Trophoblast cell (in vitro differentiated cells and primary cell): ENCODE measurements around the gene C19orf18.

Source experiments
- DNase-seq, 2 donors: peaks; one replicate each; pipeline ENCODE4 v3.0.0-alpha.2; 2016
- H2AFZ ChIP-seq: 2 replicates; pipeline ENCODE4 v1.6.1; 2013; ENCODE audit warnings: low read length, moderate library complexity, mild to moderate bottlenecking; ENCODE audit not compliant: insufficient read depth, poor library complexity
- H2AK5ac ChIP-seq: 2 replicates; pipeline ENCODE4 v1.6.1; 2013; ENCODE audit warnings: mild to moderate bottlenecking, low read length
- H2BK120ac ChIP-seq: 2 replicates; pipeline ENCODE4 v1.6.1; 2013; ENCODE audit warnings: low read length, mild to moderate bottlenecking, moderate library complexity; ENCODE audit not compliant: insufficient read depth, poor library complexity
- H2BK12ac ChIP-seq: 2 replicates; pipeline ENCODE4 v1.6.1; 2013; ENCODE audit warnings: mild to moderate bottlenecking, low read length, moderate library complexity
- H2BK5ac ChIP-seq: 2 replicates; pipeline ENCODE4 v1.6.1; 2013; ENCODE audit warnings: low read length, low read depth, moderate library complexity, mild to moderate bottlenecking; ENCODE audit not compliant: poor library complexity
- H3K14ac ChIP-seq: 2 replicates; pipeline ENCODE4 v1.6.1; 2013; ENCODE audit warnings: mild to moderate bottlenecking, low read length
- H3K18ac ChIP-seq: 2 replicates; pipeline ENCODE4 v1.6.1; 2013; ENCODE audit warnings: mild to moderate bottlenecking, low read length
- H3K23ac ChIP-seq: 2 replicates; pipeline ENCODE4 v1.6.1; 2013; ENCODE audit warnings: low read length
- H3K27ac ChIP-seq: 2 replicates; pipeline ENCODE4 v1.5.1; 2013; ENCODE audit warnings: low read depth, mild to moderate bottlenecking, inconsistent platforms, low read length, moderate library complexity
- H3K27me3 ChIP-seq: 2 replicates; pipeline ENCODE4 v1.6.1; 2013; ENCODE audit warnings: inconsistent platforms, mild to moderate bottlenecking, low read length, moderate library complexity; ENCODE audit not compliant: insufficient read depth
- H3K36me3 ChIP-seq, 2 experiments: 1 replicate in 1 of 2; 2 replicates in 1 of 2; pipeline ENCODE4 v1.6.1; 2013; ENCODE audit warnings: low read length in 2 of 2, mild to moderate bottlenecking in 2 of 2, moderate library complexity in 1 of 2; ENCODE audit not compliant: insufficient read depth in 2 of 2, control insufficient read depth in 1 of 2
- H3K4ac ChIP-seq: 2 replicates; pipeline ENCODE4 v1.6.1; 2013; ENCODE audit warnings: low read depth, mild to moderate bottlenecking, low read length, moderate library complexity
- H3K4me1 ChIP-seq, 2 experiments: 1 replicate in 1 of 2; 2 replicates in 1 of 2; pipeline ENCODE4 v1.6.1; 2013; ENCODE audit warnings: low read length in 2 of 2, mild to moderate bottlenecking in 2 of 2, moderate library complexity in 1 of 2; ENCODE audit not compliant: insufficient read depth in 2 of 2, control insufficient read depth in 1 of 2
- H3K4me2 ChIP-seq: 2 replicates; pipeline ENCODE4 v1.6.1; 2013; ENCODE audit warnings: inconsistent platforms, mild to moderate bottlenecking, low read length, moderate library complexity
- H3K4me3 ChIP-seq: 2 replicates; pipeline ENCODE4 v1.5.1; 2013; ENCODE audit warnings: mild to moderate bottlenecking, low read depth, low read length, inconsistent platforms
- H3K79me1 ChIP-seq: one replicate; pipeline ENCODE4 v1.6.1; 2013; ENCODE audit warnings: low read length
- H3K79me2 ChIP-seq: 2 replicates; pipeline ENCODE4 v1.6.1; 2013; ENCODE audit warnings: low read length, mild to moderate bottlenecking; ENCODE audit not compliant: control insufficient read depth, insufficient read depth, poor library complexity
- H3K9ac ChIP-seq: 2 replicates; pipeline ENCODE4 v1.6.1; 2013; ENCODE audit warnings: mild to moderate bottlenecking, low read length
- H3K9me3 ChIP-seq: 2 replicates; pipeline ENCODE4 v1.6.1; 2013; ENCODE audit warnings: low read depth, mild to moderate bottlenecking, control low read depth, inconsistent platforms, low read length; ENCODE audit not compliant: insufficient read depth
- H4K12ac ChIP-seq: 2 replicates; pipeline ENCODE4 v1.6.1; 2013; ENCODE audit warnings: low read depth, mild to moderate bottlenecking, low read length, moderate library complexity
- H4K8ac ChIP-seq: 2 replicates; pipeline ENCODE4 v1.6.1; 2013; ENCODE audit warnings: low read depth, mild to moderate bottlenecking, low read length, moderate library complexity
- H4K91ac ChIP-seq: one replicate; pipeline ENCODE4 v1.6.1; 2013; ENCODE audit warnings: low read depth, mild to moderate bottlenecking, low read length, moderate library complexity
- WGBS: extraction: QIAGEN DNeasy Blood & Tissue Kit; methylation state at CpG from one replicate; pipeline ENCODE4 v1.1.7; 2013; ENCODE audit warnings: missing lambda C conversion rate; ENCODE audit not compliant: insufficient read length, insufficient coverage; ENCODE audit errors: extremely low coverage; 5-methylcytosine and 5-hydroxymethylcytosine counted together

The C19orf18 gene

GRCh38 chr19:57941593-57941992, 32.7 kb downstream of the C19orf18 start:
- Histone ChIP-seq H3K18ac (no peak overlapping the region), H3K14ac (no peak overlapping the region), H4K91ac (no peak overlapping the region), H3K9me3 (no peaks in the 10 kb centered on the region), H4K12ac (no peak overlapping the region), H3K4me3 (no peak overlapping the region), H3K9ac (no peak overlapping the region), H3K27me3 (no peaks in the 10 kb centered on the region), H3K23ac (no peak overlapping the region), H2AFZ (no peak overlapping the region), H3K4me1 (peaks cover 3% of the 10 kb centered on the region in 2 experiments), H2AK5ac (no peak overlapping the region), H3K79me2 (peaks cover 3% of the 10 kb centered on the region), H3K4ac (no peak overlapping the region), H2BK120ac (no peak overlapping the region), H3K4me2 (no peak overlapping the region), H2BK12ac (no peak overlapping the region), H3K79me1 (no peaks in the 10 kb centered on the region), H2BK5ac (no peak overlapping the region), H4K8ac (no peak overlapping the region), H3K36me3 (peaks cover 3 to 32% of the 10 kb centered on the region in 2 experiments), H3K27ac (no peak overlapping the region)
- DNase-seq = no peak
- WGBS = no CpG with 5 or more reads among the region's 3 CpGs

- no peak overlapping the region for H3K9ac ChIP-seq
- no peak overlapping the region for H2AK5ac ChIP-seq
- no peak overlapping the region for H4K8ac ChIP-seq
- no peak overlapping the region for H2BK12ac ChIP-seq
- H4K91ac ChIP-seq = no peak overlapping the region
- no peak for DNase-seq
- H2BK5ac ChIP-seq = no peak overlapping the region
- WGBS = no CpG with 5 or more reads among the region's 12 CpGs
- H3K9me3 ChIP-seq = no peaks in the 10 kb centered on the region
- no peak overlapping the region for H3K4me2 ChIP-seq
- peaks cover 3 to 7% of the 10 kb centered on the region in 2 experiments for H3K36me3 ChIP-seq
- no peak overlapping the region for H2BK120ac ChIP-seq
- no peak overlapping the region for H2AFZ ChIP-seq
- H3K14ac ChIP-seq = no peak overlapping the region
- H3K27me3 ChIP-seq = no peaks in the 10 kb centered on the region
- no peak overlapping the region for H3K18ac ChIP-seq
- peaks cover 4% of the 10 kb centered on the region for H3K79me1 ChIP-seq
- no peak overlapping the region for H3K23ac ChIP-seq
- H3K4ac ChIP-seq = no peak overlapping the region
- H3K27ac ChIP-seq = no peak overlapping the region
- no peak overlapping the region for H4K12ac ChIP-seq
- peaks cover 0 to 3% of the 10 kb centered on the region in 2 experiments for H3K4me1 ChIP-seq
- H3K4me3 ChIP-seq = no peak overlapping the region
- no peaks in the 10 kb centered on the region for H3K79me2 ChIP-seq
Observed at GRCh38 chr19:57935731-57936130, 38.6 kb downstream of the C19orf18 start.

- H3K4me3 ChIP-seq = peak within 1 kb of the TSS; percentile 86
- H3K79me1 ChIP-seq = peaks cover 4% of the 10 kb centered on the region
- H2AK5ac ChIP-seq = no peak within 1 kb of the TSS
- H3K4me1 ChIP-seq = peaks cover 0 to 3% of the 10 kb centered on the region in 2 experiments
- peak within 1 kb of the TSS; percentile 77 for H3K4me2 ChIP-seq
- DNase-seq = peak; percentile 77 to 89
- H4K91ac ChIP-seq = peak within 1 kb of the TSS; percentile 13
- no peak within 1 kb of the TSS for H3K23ac ChIP-seq
- peak within 1 kb of the TSS; percentile 63 for H4K8ac ChIP-seq
- H4K12ac ChIP-seq = peak within 1 kb of the TSS; percentile 12
- peak within 1 kb of the TSS; percentile 37 for H2BK120ac ChIP-seq
- no peak within 1 kb of the TSS for H2BK5ac ChIP-seq
- peak within 1 kb of the TSS; percentile 70 for H3K14ac ChIP-seq
- H3K79me2 ChIP-seq = no peaks in the 10 kb centered on the region
- no peaks in the 10 kb centered on the region for H3K27me3 ChIP-seq
- H3K36me3 ChIP-seq = peaks cover 4 to 12% of the 10 kb centered on the region in 2 experiments
- peak within 1 kb of the TSS; percentile 70 for H3K9ac ChIP-seq
- no peak within 1 kb of the TSS for H2BK12ac ChIP-seq
- peak within 1 kb of the TSS; percentile 33 for H3K18ac ChIP-seq
- no peak within 1 kb of the TSS for H3K4ac ChIP-seq
- no peak within 1 kb of the TSS for H3K27ac ChIP-seq
- H3K9me3 ChIP-seq = peaks cover 2% of the 10 kb centered on the region
- WGBS = no CpG with 5 or more reads among the region's 54 CpGs
- H2AFZ ChIP-seq = peak within 1 kb of the TSS; percentile 51
Observed at GRCh38 chr19:57934820-57935665, 39.3 kb downstream of the C19orf18 start, which contains the start of gene ZNF418. Gene ZNF418 (minus strand): TSS chr19:57935402. CDS start chr19:57933822, 1,580 bp downstream.

- no peak overlapping the region for H3K4me3 ChIP-seq
Observed at GRCh38 chr19:57927587-57927986, 46.7 kb downstream of the C19orf18 start.

More at GRCh38 chr19:57927587-57927986, 46.7 kb downstream of the C19orf18 start:
- no peak overlapping the region for H4K8ac ChIP-seq
- DNase-seq = no peak
- H3K9me3 ChIP-seq = peaks cover 11% of the 10 kb centered on the region
- H2BK120ac ChIP-seq = no peak overlapping the region
- no peak overlapping the region for H3K23ac ChIP-seq
- H3K36me3 ChIP-seq = peaks cover 29 to 61% of the 10 kb centered on the region in 2 experiments
- H3K79me2 ChIP-seq = no peaks in the 10 kb centered on the region
- H3K27me3 ChIP-seq = no peaks in the 10 kb centered on the region
- no peak overlapping the region for H3K4ac ChIP-seq
- no peak overlapping the region for H2AFZ ChIP-seq
- no peak overlapping the region for H3K27ac ChIP-seq
- H4K12ac ChIP-seq = no peak overlapping the region
- H4K91ac ChIP-seq = no peak overlapping the region
- H2BK12ac ChIP-seq = no peak overlapping the region
- no peak overlapping the region for H3K14ac ChIP-seq
- no peaks in the 10 kb centered on the region for H3K79me1 ChIP-seq
- no peak overlapping the region for H3K4me2 ChIP-seq
- H2AK5ac ChIP-seq = no peak overlapping the region
- H3K4me1 ChIP-seq = no peaks in the 10 kb centered on the region
- H3K18ac ChIP-seq = no peak overlapping the region
- H2BK5ac ChIP-seq = no peak overlapping the region
- no peak overlapping the region for H3K9ac ChIP-seq
- WGBS = no CpG with 5 or more reads among the region's 4 CpGs
